ENCODE data around the gene STAT3. TPM values are rescaled to one million over a fixed set of nuclear protein-coding genes. Genes with fewer than 3 reads are reported as not detected.
"Not testable (repeated sequence)": the region's sequence is repeated elsewhere in the genome, so short reads cannot be mapped to it uniquely, and the experiment has no call there.

Gene STAT3
- total RNA-seq, 2 experiments from 2014 or later, result 128 to 131 TPM

GRCh38 chr17:42323268-42323773, 64.9 kb downstream of the STAT3 start:
- peak overlapping the region; percentile 81 for H3K27ac Mint-ChIP-seq
- peaks cover 31% of the 10 kb centered on the region for H3K36me3 Mint-ChIP-seq
- no peak overlapping the region for H3K4me3 Mint-ChIP-seq
- no peaks in the 10 kb centered on the region for H3K27me3 Mint-ChIP-seq
- no peak for ATAC-seq (ENCODE audit: low read depth)
- H3K9me3 Mint-ChIP-seq, result no peaks in the 10 kb centered on the region
- peaks cover 36% of the 10 kb centered on the region for H3K4me1 Mint-ChIP-seq
- DNase-seq, result no peak
- POLR2A ChIA-PET, result interaction anchor here (0.7 to 1.2 kb wide), 3 partner anchors 80 to 213 kb away, joined by 3 to 4 read pairs (median 4); no protein-coding TSS in a partner anchor

DNA sequence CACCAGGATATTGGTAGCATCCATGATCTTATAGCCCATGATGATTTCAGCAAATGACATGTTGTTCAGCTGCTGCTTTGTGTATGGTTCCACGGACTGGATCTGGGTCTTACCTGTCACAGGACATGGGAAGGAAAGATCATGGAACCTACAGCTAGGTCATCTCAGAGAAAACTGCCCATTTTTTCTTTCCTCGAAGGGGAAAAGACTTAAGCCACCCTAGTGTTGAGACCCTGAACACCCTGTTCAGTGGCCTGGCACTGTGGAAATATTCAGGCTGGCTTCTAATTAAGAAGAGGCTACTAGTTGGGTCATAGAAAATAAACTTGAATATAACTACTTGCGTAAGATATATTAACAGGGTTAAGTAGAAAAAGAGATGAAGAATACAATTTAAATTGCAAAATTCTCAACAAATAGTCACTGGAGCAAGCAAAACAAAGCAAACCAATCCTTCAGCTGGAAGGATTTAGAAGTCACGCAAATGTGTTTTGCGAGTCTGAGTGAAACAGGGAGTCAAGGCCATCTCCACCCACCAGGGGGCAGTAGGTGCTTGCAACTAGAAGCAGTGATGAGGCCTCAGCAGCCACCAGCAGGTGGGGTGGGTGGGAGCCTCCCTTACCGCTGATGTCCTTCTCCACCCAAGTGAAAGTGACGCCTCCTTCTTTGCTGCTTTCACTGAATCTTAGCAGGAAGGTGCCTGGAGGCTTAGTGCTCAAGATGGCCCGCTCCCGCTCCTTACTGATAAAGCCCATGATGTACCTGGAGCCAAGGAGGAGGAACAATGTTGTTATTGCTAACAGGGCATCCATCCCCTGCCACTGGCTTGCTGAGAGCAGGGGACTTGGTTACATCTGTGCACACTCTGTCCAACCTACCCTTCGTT, 65.6 kb downstream of the STAT3 start:
- H3K9me3 Mint-ChIP-seq, result no peaks in the 10 kb centered on the region
- no peaks in the 10 kb centered on the region for H3K27me3 Mint-ChIP-seq
- POLR2A ChIA-PET, result interaction anchor here (1.2 to 2.2 kb wide), 3 partner anchors 80 to 214 kb away, joined by 4 to 6 read pairs (median 6); no protein-coding TSS in a partner anchor
- DNase-seq (peak; percentile 88), ATAC-seq (ENCODE audit: low read depth) (peak; percentile 89)
- H3K4me3 Mint-ChIP-seq, result peak overlapping the region; percentile 30
- H3K27ac Mint-ChIP-seq, result peak overlapping the region; percentile 81
- H3K36me3 Mint-ChIP-seq, result peaks cover 31% of the 10 kb centered on the region
- peaks cover 36% of the 10 kb centered on the region for H3K4me1 Mint-ChIP-seq

DNA sequence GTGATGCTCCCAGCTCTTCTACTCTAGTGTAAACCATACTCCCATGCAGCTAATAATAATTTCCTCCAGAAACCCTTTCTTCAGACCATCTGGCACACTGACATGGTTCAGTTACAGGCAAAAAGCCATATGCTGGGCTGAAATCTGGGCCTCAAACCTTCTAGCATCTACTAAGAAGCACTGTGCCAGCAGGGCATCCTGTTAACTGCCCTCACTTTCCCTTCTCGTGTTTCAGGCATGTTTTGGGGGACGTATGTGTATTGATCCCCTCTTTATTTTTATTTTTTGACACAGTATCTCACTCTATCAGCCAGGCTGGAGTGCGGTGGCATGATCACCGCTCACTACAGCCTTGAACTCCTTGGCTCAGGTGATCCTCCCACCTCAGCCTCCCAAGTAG, 66.7 kb downstream of the STAT3 start:
- DNase-seq (no peak), ATAC-seq (ENCODE audit: low read depth) (no peak)
- Mint-ChIP-seq H3K4me3 (no peak overlapping the region), H3K27me3 (no peaks in the 10 kb centered on the region), H3K36me3 (peaks cover 36% of the 10 kb centered on the region), H3K4me1 (peaks cover 45% of the 10 kb centered on the region), H3K9me3 (no peaks in the 10 kb centered on the region), H3K27ac (peak overlapping the region; percentile 70)
- POLR2A ChIA-PET, result interaction anchor here (0.6 to 2.2 kb wide), 3 partner anchors 56 to 85 kb away, joined by 4 to 6 read pairs (median 6); no protein-coding TSS in a partner anchor

GRCh38 chr17:42317967-42318366, 70.3 kb downstream of the STAT3 start:
- not testable (repeated sequence) for H3K27me3 Mint-ChIP-seq; ATAC-seq (ENCODE audit: low read depth)

DNA sequence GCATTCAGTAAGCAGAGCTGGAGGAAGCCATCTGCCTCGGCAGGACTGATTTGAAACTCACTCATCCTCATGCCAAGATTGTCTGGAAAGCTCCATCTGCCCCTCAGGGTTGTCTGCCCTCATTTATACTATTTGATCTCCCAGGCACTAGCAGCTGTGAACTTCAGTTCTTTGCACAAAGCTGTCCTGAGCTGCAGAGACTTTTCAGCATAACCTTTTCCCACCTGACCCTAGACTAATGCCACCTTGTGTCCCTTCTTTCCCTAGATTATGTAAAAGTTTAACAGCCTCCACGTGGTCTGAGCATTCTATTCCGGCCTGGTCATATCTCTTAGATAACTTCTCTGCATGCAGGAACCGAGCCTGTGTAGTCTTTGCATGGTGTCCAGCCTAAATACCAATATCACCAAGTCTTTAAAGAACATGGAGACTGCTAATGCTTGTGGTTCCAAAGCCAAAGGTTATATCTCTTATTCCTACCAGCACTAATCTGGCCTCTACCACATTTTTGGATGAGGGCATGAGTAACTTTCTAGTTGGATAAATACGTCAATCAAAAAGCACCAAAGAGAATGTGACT, 70.9 kb downstream of the STAT3 start:
- peaks cover 40% of the 10 kb centered on the region for H3K36me3 Mint-ChIP-seq
- DNase-seq (no peak), ATAC-seq (ENCODE audit: low read depth) (no peak)
- H3K27ac Mint-ChIP-seq, result peak overlapping the region; percentile 3
- H3K9me3 Mint-ChIP-seq, result no peaks in the 10 kb centered on the region
- H3K4me1 Mint-ChIP-seq, result peaks cover 64% of the 10 kb centered on the region
- POLR2A ChIA-PET, result interaction anchor here (0.6 to 0.9 kb wide), 2 partner anchors 15 to 90 kb away, joined by 3 to 5 read pairs; no protein-coding TSS in a partner anchor
- H3K27me3 Mint-ChIP-seq, result no peaks in the 10 kb centered on the region
- H3K4me3 Mint-ChIP-seq, result no peak overlapping the region

More at GRCh38 chr17:42317967-42318366, 70.3 kb downstream of the STAT3 start:
- not testable (repeated sequence) for DNase-seq, H3K4me3 Mint-ChIP-seq, H3K9me3 Mint-ChIP-seq, H3K27ac Mint-ChIP-seq
- Mint-ChIP-seq H3K4me1 (peaks cover 67% of the 10 kb centered on the region), H3K36me3 (peaks cover 41% of the 10 kb centered on the region)
- POLR2A ChIA-PET, result interaction anchor here (0.6 to 1.1 kb wide), 2 partner anchors 14 to 89 kb away, joined by 3 to 6 read pairs; no protein-coding TSS in a partner anchor

DNA sequence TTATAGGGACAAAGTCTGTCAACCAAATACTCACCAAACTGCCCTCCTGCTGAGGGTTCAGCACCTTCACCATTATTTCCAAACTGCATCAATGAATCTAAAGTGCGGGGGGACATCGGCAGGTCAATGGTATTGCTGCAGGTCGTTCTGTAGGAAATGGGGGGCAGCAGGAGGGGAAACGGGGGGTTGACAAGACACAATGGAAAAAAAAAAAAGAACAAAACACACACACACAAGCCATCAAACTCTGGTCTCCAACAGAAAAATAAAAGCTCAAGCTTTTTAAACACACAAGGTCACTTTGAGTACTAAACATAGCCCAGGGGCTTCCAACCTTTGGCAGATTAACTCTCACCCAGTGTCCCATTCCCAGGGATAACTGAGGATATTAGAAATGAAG, 71.5 kb downstream of the STAT3 start:
- no peaks in the 10 kb centered on the region for H3K9me3 Mint-ChIP-seq
- peak overlapping the region; percentile 7 for H3K27ac Mint-ChIP-seq
- POLR2A ChIA-PET, result interaction anchor here (0.9 to 1.1 kb wide), 2 partner anchors 89 to 90 kb away, joined by 4 to 5 read pairs; no protein-coding TSS in a partner anchor
- no peaks in the 10 kb centered on the region for H3K27me3 Mint-ChIP-seq
- DNase-seq (no peak), ATAC-seq (ENCODE audit: low read depth) (no peak)
- H3K4me3 Mint-ChIP-seq, result no peak overlapping the region
- peaks cover 35% of the 10 kb centered on the region for H3K36me3 Mint-ChIP-seq
- peaks cover 63% of the 10 kb centered on the region for H3K4me1 Mint-ChIP-seq

- no peaks in the 10 kb centered on the region for H3K9me3 Mint-ChIP-seq
- peak overlapping the region; percentile 83 for H3K27ac Mint-ChIP-seq
- H3K4me1 Mint-ChIP-seq, result peaks cover 64% of the 10 kb centered on the region
- H3K36me3 Mint-ChIP-seq, result peaks cover 29% of the 10 kb centered on the region
- ATAC-seq (ENCODE audit: low read depth) (no peak), DNase-seq (no peak)
- POLR2A ChIA-PET, result interaction anchor here (0.7 to 1.2 kb wide), 4 partner anchors 27 to 91 kb away, joined by 3 to 9 read pairs (median 4); partner anchors contain the start of gene STAT3
- H3K4me3 Mint-ChIP-seq, result peak overlapping the region; percentile 66
- no peaks in the 10 kb centered on the region for H3K27me3 Mint-ChIP-seq
Observed at GRCh38 chr17:42315402-42316156, 72.7 kb downstream of the STAT3 start.

DNA sequence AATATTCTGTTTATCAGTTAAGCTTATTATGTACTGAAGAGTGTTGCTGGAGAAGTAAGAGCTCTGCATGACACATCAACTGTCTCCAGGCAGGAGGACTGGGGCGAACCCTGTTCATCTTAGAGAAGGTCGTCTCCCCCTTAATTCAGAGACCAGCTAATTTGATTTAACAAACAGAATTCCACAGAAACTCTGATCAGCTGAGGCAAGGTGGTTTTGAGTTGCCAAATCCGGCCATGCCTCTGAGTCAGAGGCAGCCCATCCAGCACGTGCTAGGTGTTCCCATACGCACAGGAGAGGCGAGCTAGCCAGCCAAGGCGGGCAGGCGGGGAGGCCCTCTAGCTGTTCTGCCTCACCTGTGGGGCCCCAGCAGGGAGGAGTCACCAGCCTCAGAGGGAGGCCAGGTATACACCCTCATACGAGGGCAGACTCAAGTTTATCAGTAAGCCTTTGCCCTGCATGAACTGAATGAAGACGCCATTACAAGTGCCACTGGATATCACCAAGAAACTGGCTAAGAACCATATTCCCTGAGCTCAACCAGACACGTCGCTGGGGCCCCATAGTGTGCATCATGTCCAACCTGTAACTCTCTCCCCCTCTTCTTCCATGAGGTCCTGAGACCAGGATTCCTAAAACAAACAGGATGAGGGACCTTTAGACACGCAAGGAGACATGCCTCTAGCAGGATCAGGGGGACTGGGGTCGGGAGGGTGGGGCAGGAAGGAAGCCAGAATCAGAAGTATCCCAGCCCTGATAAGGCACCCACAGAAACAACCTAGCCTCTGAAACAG, 74.3 kb downstream of the STAT3 start:
- ATAC-seq (ENCODE audit: low read depth) (no peak), DNase-seq (no peak)
- H3K27ac Mint-ChIP-seq, result no peak overlapping the region
- H3K9me3 Mint-ChIP-seq, result no peaks in the 10 kb centered on the region
- peaks cover 55% of the 10 kb centered on the region for H3K4me1 Mint-ChIP-seq
- POLR2A ChIA-PET, result interaction anchor here (0.6 to 2.2 kb wide), 5 partner anchors 13 to 223 kb away, joined by 3 to 13 read pairs (median 7); no protein-coding TSS in a partner anchor
- H3K36me3 Mint-ChIP-seq, result peaks cover 27% of the 10 kb centered on the region
- no peak overlapping the region for H3K4me3 Mint-ChIP-seq
- no peaks in the 10 kb centered on the region for H3K27me3 Mint-ChIP-seq

GRCh38 chr17:42313389-42313772, 74.9 kb downstream of the STAT3 start:
- Mint-ChIP-seq H3K27me3 (no peaks in the 10 kb centered on the region), H3K9me3 (no peaks in the 10 kb centered on the region), H3K27ac (no peak overlapping the region), H3K36me3 (peaks cover 25% of the 10 kb centered on the region), H3K4me1 (peaks cover 55% of the 10 kb centered on the region), H3K4me3 (no peak overlapping the region)
- POLR2A ChIA-PET, result interaction anchor here (0.6 to 2.2 kb wide), 6 partner anchors 51 to 93 kb away, joined by 3 to 13 read pairs (median 4); no protein-coding TSS in a partner anchor
- DNase-seq, result no peak
- ATAC-seq (ENCODE audit: low read depth), result no peak

DNA sequence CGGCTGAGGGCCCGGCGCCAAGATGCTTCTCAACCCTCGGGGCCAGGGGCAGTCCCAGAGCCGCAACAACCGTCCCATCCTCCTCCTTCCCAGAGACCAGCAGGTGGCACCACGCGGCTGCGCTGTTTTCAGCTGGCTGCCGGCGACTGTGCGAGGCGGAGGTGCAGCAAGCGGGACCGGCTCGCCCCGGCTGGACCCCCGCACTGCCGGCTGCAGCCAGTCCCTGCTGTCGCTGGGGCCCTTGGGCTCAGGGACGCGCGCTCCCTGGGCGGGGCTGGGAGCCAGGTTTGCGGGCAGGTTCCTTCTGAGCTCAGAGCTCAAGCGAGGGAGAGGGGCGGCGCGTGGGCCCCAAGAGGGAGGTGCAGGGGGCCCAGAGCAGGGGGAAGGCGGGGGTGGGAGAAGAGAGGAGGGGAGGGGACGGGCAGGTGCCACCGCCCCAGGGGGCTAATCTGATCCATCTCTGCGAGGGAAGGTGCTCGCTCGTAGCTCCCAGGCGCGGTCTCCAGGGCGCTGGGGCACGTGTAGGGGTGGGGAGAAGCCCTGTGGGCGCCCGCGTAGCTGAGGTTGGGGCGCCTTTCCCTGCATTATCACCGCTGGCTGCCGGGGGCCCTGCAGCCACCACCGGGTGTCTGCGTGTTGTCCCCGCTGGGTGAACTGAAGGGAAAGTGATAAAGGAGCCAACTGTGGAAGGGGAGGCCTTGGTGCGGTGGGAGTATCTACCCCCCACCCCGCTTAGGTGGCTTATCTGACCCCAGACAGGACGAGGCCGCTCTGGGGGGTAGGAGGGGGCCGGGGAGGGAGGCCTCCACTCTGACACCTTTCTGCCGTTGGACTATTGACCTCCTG, 75.7 kb downstream of the STAT3 start:
- POLR2A ChIA-PET, result interaction anchor here (0.5 to 2.2 kb wide), 13 partner anchors 23 to 346 kb away, joined by 3 to 13 read pairs (median 4); partner anchors contain the start of genes CNP, DNAJC7 and STAT3
- Mint-ChIP-seq H3K36me3 (peaks cover 27% of the 10 kb centered on the region), H3K27me3 (no peaks in the 10 kb centered on the region), H3K4me1 (peaks cover 54% of the 10 kb centered on the region), H3K27ac (peak overlapping the region; percentile 65), H3K4me3 (peak overlapping the region; percentile 56), H3K9me3 (no peaks in the 10 kb centered on the region)
- ATAC-seq (ENCODE audit: low read depth), result peak; percentile 80
- DNase-seq, result peak; percentile 83

DNA sequence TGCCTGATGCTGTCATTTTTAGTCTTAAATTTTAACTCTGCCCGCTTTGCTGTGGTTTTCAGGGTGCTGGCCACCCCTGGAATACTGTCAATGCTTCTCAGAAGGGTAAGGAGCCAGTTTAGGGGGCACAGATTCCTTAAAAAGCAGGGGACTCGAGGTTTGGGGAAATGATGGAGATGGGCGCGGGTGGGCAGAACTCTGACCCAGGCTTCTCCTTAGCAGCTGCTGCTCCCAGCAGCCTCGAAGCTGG, 76.3 kb downstream of the STAT3 start:
- ATAC-seq (ENCODE audit: low read depth) (no peak), DNase-seq (no peak)
- peak overlapping the region; percentile 56 for H3K4me3 Mint-ChIP-seq
- no peaks in the 10 kb centered on the region for H3K9me3 Mint-ChIP-seq
- no peaks in the 10 kb centered on the region for H3K27me3 Mint-ChIP-seq
- H3K27ac Mint-ChIP-seq, result peak overlapping the region; percentile 55
- POLR2A ChIA-PET, result interaction anchor here (0.7 to 1.9 kb wide), 8 partner anchors 23 to 346 kb away, joined by 3 to 8 read pairs (median 4); partner anchors contain the start of genes CNP, DNAJC7 and STAT3
- peaks cover 50% of the 10 kb centered on the region for H3K4me1 Mint-ChIP-seq
- H3K36me3 Mint-ChIP-seq, result peaks cover 27% of the 10 kb centered on the region
